Heart right ventricle (tissue), 16 donors: ENCODE data around the gene CCDC7. TPM values are rescaled to one million over a fixed set of nuclear protein-coding genes. Genes with fewer than 3 reads are reported as not detected.

Experiments
- ATAC-seq, 8 donors: fragments of 200-7000 bp; cut with Tn5 transposase; one replicate each; pipeline ENCODE4 v1.9.1; 2020; ENCODE audit warnings: mild to moderate bottlenecking in 8 of 8, moderate library complexity in 8 of 8, moderate number of reproducible peaks in 1 of 8
- DNase-seq, 2 donors: peaks; one replicate each; pipeline ENCODE4 v3.0.0-alpha.2; 2020
- H3K27ac ChIP-seq, 10 donors: fragments of 200-600 bp; sonication (generic) in 2 of 10; one replicate each; pipeline versions ENCODE4 v1.5.0 to v1.8.0; 2020 to 2022; ENCODE audit warnings: mild to moderate bottlenecking in 3 of 10
- H3K27me3 ChIP-seq, 7 donors: fragments of 200-600 bp; one replicate each; pipeline ENCODE4 v1.8.0; 2021 to 2022; ENCODE audit warnings: mild to moderate bottlenecking in 2 of 7
- H3K36me3 ChIP-seq, 9 donors: fragments of 200-600 bp; sonication (generic) in 1 of 9; one replicate each; pipeline versions ENCODE4 v1.5.0 to v1.8.0; 2020 to 2022; ENCODE audit warnings: mild to moderate bottlenecking in 2 of 9
- H3K4me1 ChIP-seq, 9 donors: fragments of 200-600 bp; sonication (generic) in 1 of 9; one replicate each; pipeline versions ENCODE4 v1.5.0 to v1.8.0; 2020 to 2022; ENCODE audit warnings: mild to moderate bottlenecking in 4 of 9
- H3K4me3 ChIP-seq, 10 donors: fragments of 200-600 bp; sonication (generic) in 2 of 10; one replicate each; pipeline versions ENCODE4 v1.5.0 to v1.8.0; 2020 to 2022; ENCODE audit warnings: mild to moderate bottlenecking in 7 of 10, moderate library complexity in 2 of 10
- H3K9me3 ChIP-seq, 11 donors: fragments of 200-600 bp in 10 of 11; sonication (generic) in 2 of 11; one replicate each; pipeline versions ENCODE4 v1.5.0 to v1.8.0; 2013 to 2022; ENCODE audit warnings: mild to moderate bottlenecking in 2 of 11, control low read depth in 1 of 11, moderate library complexity in 1 of 11
- CTCF ChIP-seq, 9 donors: fragments of 200-600 bp; sonication (generic) in 2 of 9; IDR thresholded peaks; one replicate each; pipeline versions ENCODE4 v1.5.0 to v1.8.0; 2021 to 2022; ENCODE audit warnings: antibody characterized with exemption in 9 of 9, mild to moderate bottlenecking in 5 of 9, moderate library complexity in 1 of 9
- WGBS, 2 donors: extraction: QIAGEN DNeasy Blood & Tissue Kit; methylation state at CpG; one replicate each; pipeline ENCODE4 v1.1.7; 2013; ENCODE audit warnings: inconsistent platforms in 1 of 2; 5-methylcytosine and 5-hydroxymethylcytosine counted together
- intact Hi-C, 10 donors: fragments of 100-400 bp; cut with DNase I; formaldehyde crosslinking; loops; one replicate each; pipeline versions ENCODE4 v1.11.1 to v1.14.2; 2022
- polyA plus RNA-seq, 2 donors: library from polyadenylated mRNA; stranded (reverse); fragments of 200-250 nt; gene quantifications; one replicate each; pipeline ENCODE4 v1.2.3, GENCODE V29; 2013
- total RNA-seq, 10 donors: library from RNA; stranded (reverse); fragmentation: NEBNext Ultra II Directional in 3 of 10; extraction: Animal tissue kit (Norgen Biotek cat#: 25700) in 3 of 10; gene quantifications; one replicate each; pipeline versions ENCODE4 v1.2.1 to v1.2.4, GENCODE V29; 2021 to 2023
- donor health status: Arrhythmogenic right ventricular cardiomyopathy.
- donor health status: ischemic (EF 13 %, LVEDD 7.1; RV severe dilation, severe dysfunction).
- donor health status: healthy with polysubstance abuse.
- donor health status: DM: no; HTN: yes; CAD: no.
- donor health status: DM: no; HTN: no; CAD: no.
- donor health status: ischemic (EF 25% LVEDD 6.9; RV normal size, moderate dysfunction).
- donor health status: ischemic (EF 25% LVEDD 5.7; RV mildly dilated, moderate dysfunction).
- donor health status: healthy.
- donor health status: DM: yes; HTN: yes; CAD: no.
- donor health status: Ischemic cardiomyopathy.
- donor health status: ischemic (EF 35%, LVEDD 5.7; RV mildly dilated, moderate dysfunction).
- donor health status: nonischemic (EF 11% LVEDD 7.7; RV severe dilation, severe dysfunction).
- donor health status: DM: yes; HTN: yes; CAD: no.
- donor health status: PGD.
- donor health status: ischemic (EF 29% LVEDD 5.4; RV normal size, mild dysfunction).
- donor health status: nonischemic (EF 23%, LVEDD 6.1; RV moderate dilation, normal function).

Gene CCDC7
- total and polyA plus RNA-seq, 12 donors = 0.96 to 34.1 (median 20.4) TPM

GRCh38 chr10:32865170-32865569, 419.2 kb downstream of the CCDC7 start:
- Histone ChIP-seq H3K4me1 (no peaks in the 10 kb centered on the region), H3K4me3 (no peak overlapping the region), H3K9me3 (peaks cover 0 to 11% (median 0%) of the 10 kb centered on the region in 11 donors), H3K27me3 (no peaks in the 10 kb centered on the region), H3K27ac (no peak overlapping the region), H3K36me3 (no peaks in the 10 kb centered on the region)
- WGBS, 2 donors = 76 to 97% methylated on average over 1 of the region's 1 CpG
- DNase-seq (no peak), ATAC-seq (no peak)
- intact Hi-C loops = no loop called here
- TF ChIP-seq CTCF (IDR thresholded peaks at IDR 0.05) = no peak

GRCh38 chr10:32877915-32878314, 432.0 kb downstream of the CCDC7 start:
- H3K36me3 ChIP-seq = no peaks in the 10 kb centered on the region
- no peak for TF ChIP-seq CTCF (IDR thresholded peaks at IDR 0.05)
- no peak overlapping the region for H3K27ac ChIP-seq
- peaks cover 0 to 3% (median 0%) of the 10 kb centered on the region in 11 donors for H3K9me3 ChIP-seq
- H3K4me1 ChIP-seq = no peaks in the 10 kb centered on the region
- no peak overlapping the region for H3K4me3 ChIP-seq
- intact Hi-C loops = no loop called here
- ATAC-seq = no peak
- no peaks in the 10 kb centered on the region for H3K27me3 ChIP-seq
- no peak for DNase-seq

GRCh38 chr10:32878646-32879045, 432.7 kb downstream of the CCDC7 start:
- intact Hi-C loops = no loop called here

GRCh38 chr10:32882076-32882475, 436.1 kb downstream of the CCDC7 start:
- DNase-seq = no peak
- Histone ChIP-seq H3K9me3 (no peaks in the 10 kb centered on the region), H3K27me3 (no peaks in the 10 kb centered on the region), H3K4me1 (no peaks in the 10 kb centered on the region), H3K4me3 (no peak overlapping the region), H3K36me3 (no peaks in the 10 kb centered on the region), H3K27ac (no peak overlapping the region)
- no peak for ATAC-seq
- intact Hi-C loops = no loop called here
- TF ChIP-seq CTCF (IDR thresholded peaks at IDR 0.05) = no peak
- 87 to 91% methylated on average over 6 of the region's 6 CpGs for WGBS, 2 donors

More at GRCh38 chr10:32878646-32879045, 432.7 kb downstream of the CCDC7 start:
- no peaks in the 10 kb centered on the region for H3K36me3 ChIP-seq
- no peaks in the 10 kb centered on the region for H3K4me1 ChIP-seq
- TF ChIP-seq CTCF (IDR thresholded peaks at IDR 0.05) = no peak
- no peak overlapping the region for H3K27ac ChIP-seq
- H3K27me3 ChIP-seq = no peaks in the 10 kb centered on the region
- H3K9me3 ChIP-seq = no peaks in the 10 kb centered on the region
- ATAC-seq (no peak), DNase-seq (no peak)
- H3K4me3 ChIP-seq = no peak overlapping the region

- Histone ChIP-seq H3K27ac (no peak overlapping the region), H3K27me3 (no peaks in the 10 kb centered on the region), H3K4me1 (no peaks in the 10 kb centered on the region), H3K9me3 (no peaks in the 10 kb centered on the region), H3K4me3 (no peak overlapping the region), H3K36me3 (peaks cover 0 to 6% (median 0%) of the 10 kb centered on the region in 9 donors)
- ATAC-seq (no peak), DNase-seq (no peak)
- TF ChIP-seq CTCF (IDR thresholded peaks at IDR 0.05) = no peak
- intact Hi-C loops = no loop called here
- WGBS, 2 donors = 86 to 87% methylated on average over 7 of the region's 7 CpGs
These were observed 441.5 kb downstream of the CCDC7 start for GRCh38 chr10:32887481-32887880.
